ENCODE results near the gene BMPR1A. TPM values are rescaled to one million over a fixed set of nuclear protein-coding genes. Genes with fewer than 3 reads are reported as not detected.
"Not testable (repeated sequence)": the region's sequence is repeated elsewhere in the genome, so short reads cannot be mapped to it uniquely, and the experiment has no call there.

The BMPR1A gene
- total and polyA plus RNA-seq, 2 experiments from 2014 or later: 14.2 to 82.5 TPM

DNA sequence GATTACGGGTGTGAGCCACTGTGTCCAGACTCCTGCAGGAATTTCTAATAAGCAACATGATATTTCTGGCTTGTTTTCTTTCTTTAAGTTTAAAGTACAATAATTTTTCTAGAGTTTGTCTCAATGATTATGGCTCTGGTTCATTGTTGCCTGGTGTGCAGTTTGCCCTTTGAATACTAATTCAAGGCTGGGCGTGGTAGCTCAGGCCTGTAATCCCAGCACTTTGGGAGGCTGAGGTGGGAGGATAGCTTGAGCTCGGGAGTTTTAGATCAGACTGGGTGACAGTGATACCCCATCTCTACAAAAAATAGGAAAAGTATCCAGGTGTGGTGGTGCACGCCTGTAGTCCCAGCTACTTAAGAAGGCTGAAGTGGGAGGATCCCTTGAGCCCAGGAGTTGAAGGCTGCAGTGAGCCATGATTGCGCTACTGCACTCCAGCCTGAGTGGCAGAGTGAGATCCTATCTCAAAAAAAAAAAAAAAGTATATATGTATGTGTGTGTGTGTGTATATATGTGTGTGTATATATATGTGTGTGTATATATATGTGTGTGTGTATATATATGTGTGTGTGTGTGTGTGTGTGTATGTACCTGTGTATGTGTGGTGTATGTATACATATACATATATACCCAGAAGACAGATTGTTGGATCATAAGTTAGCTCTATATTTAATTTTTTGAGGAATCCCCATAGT is 220.1 kb downstream of the BMPR1A start:
- Mint-ChIP-seq H3K27me3 (ENCODE audit: insufficient read depth, low read depth, poor library complexity) (peaks cover 26% of the 10 kb centered on the region), H3K9me3 (peaks cover 3% of the 10 kb centered on the region; the same call in 1 of the 3 replicates), H3K4me3 (no peak overlapping the region), H3K36me3 (ENCODE audit: low read depth) (peaks cover 4% of the 10 kb centered on the region; the same call in 2 of the 3 replicates), H3K27ac (no peak overlapping the region), H3K4me1 (peaks cover 22% of the 10 kb centered on the region)
- Histone ChIP-seq H3K27ac (ENCODE audit: low read depth) (no peak overlapping the region), H3K36me3 (ENCODE audit: insufficient read depth) (no peaks in the 10 kb centered on the region), H3K27me3 (ENCODE audit: insufficient read depth) (peaks cover 27% of the 10 kb centered on the region), H3K4me3 (no peak overlapping the region), H3K4me2 (no peak overlapping the region), H4K20me1 (replicated peaks; ENCODE audit: insufficient read depth) (no peaks in the 10 kb centered on the region), H2AFZ (no peak overlapping the region), H3K9me2 (ENCODE audit: insufficient read depth) (no peaks in the 10 kb centered on the region), H3K79me2 (replicated peaks; ENCODE audit: insufficient read depth) (no peaks in the 10 kb centered on the region), H3K4me1 (ENCODE audit: insufficient read depth) (peaks cover 9% of the 10 kb centered on the region; the same call in 1 of the 2 replicates), H3F3A (replicated peaks; ENCODE audit: low read depth) (no peaks in the 10 kb centered on the region; the same call in 1 of the 2 replicates)
- no peak for TF ChIP-seq STAT1 (IDR thresholded peaks at IDR 0.05; ENCODE audit: unreplicated experiment)
- no peak for TF ChIP-seq ZNF331 (CRISPR knock-in tag; IDR thresholded peaks at IDR 0.05; ENCODE audit: low read depth)
- no peak for TF ChIP-seq EZH2 (IDR thresholded peaks at IDR 0.05; ENCODE audit: low read depth, unreplicated experiment)
- TF ChIP-seq NANOG (IDR thresholded peaks at IDR 0.05; ENCODE audit: borderline replicate concordance): no peak
- DNase-seq (ENCODE audit: low spot score) (no peak), ATAC-seq (no peak)

DNA sequence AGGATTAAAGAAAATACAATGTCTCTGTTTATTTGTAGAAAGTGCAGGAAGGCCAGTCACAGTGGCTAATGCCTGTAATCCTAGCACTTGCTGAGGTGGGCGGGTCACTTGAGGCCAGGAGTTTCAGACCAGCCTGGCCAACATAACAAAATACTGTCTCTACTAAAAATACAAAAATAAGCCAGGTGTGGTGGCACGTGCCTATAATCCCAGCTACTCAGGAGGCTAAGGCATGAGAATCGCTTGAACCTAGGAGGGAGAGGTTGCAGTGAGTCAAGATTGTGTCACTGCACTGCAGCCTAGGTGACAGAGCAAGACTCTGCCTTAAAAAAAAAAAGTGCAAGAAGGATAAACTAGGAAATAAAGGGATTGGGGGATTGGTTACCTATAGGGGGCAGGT is 222.0 kb downstream of the BMPR1A start:
- not testable (repeated sequence) for H3K4me3 ChIP-seq; H3K27ac Mint-ChIP-seq; H3K4me2 ChIP-seq; H3K36me3 Mint-ChIP-seq (ENCODE audit: low read depth); H3K27me3 Mint-ChIP-seq (ENCODE audit: insufficient read depth, low read depth, poor library complexity); H4K20me1 ChIP-seq (replicated peaks; ENCODE audit: insufficient read depth); H3K4me3 Mint-ChIP-seq; H3K79me2 ChIP-seq (replicated peaks; ENCODE audit: insufficient read depth); DNase-seq (ENCODE audit: low spot score); H2AFZ ChIP-seq; H3K9me2 ChIP-seq (ENCODE audit: insufficient read depth); H3F3A ChIP-seq (replicated peaks; ENCODE audit: low read depth); H3K36me3 ChIP-seq (ENCODE audit: insufficient read depth); ATAC-seq; H3K27ac ChIP-seq (ENCODE audit: low read depth); H3K9me3 Mint-ChIP-seq; H3K27me3 ChIP-seq (ENCODE audit: insufficient read depth)
- H3K4me1 Mint-ChIP-seq: peaks cover 15% of the 10 kb centered on the region
- 0 out of 2 replicates have a peak, but pooled peaks cover 11% of the 10 kb centered on the region for H3K4me1 ChIP-seq (ENCODE audit: insufficient read depth)
- TF ChIP-seq, protein P1, sequence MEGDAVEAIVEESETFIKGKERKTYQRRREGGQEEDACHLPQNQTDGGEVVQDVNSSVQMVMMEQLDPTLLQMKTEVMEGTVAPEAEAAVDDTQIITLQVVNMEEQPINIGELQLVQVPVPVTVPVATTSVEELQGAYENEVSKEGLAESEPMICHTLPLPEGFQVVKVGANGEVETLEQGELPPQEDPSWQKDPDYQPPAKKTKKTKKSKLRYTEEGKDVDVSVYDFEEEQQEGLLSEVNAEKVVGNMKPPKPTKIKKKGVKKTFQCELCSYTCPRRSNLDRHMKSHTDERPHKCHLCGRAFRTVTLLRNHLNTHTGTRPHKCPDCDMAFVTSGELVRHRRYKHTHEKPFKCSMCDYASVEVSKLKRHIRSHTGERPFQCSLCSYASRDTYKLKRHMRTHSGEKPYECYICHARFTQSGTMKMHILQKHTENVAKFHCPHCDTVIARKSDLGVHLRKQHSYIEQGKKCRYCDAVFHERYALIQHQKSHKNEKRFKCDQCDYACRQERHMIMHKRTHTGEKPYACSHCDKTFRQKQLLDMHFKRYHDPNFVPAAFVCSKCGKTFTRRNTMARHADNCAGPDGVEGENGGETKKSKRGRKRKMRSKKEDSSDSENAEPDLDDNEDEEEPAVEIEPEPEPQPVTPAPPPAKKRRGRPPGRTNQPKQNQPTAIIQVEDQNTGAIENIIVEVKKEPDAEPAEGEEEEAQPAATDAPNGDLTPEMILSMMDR (conservative IDR thresholded peaks at IDR 0.05; ENCODE audit: low read depth in 2 of 2): peak; percentile 14 to 17; a peak in 1 of 4 replicates

DNA sequence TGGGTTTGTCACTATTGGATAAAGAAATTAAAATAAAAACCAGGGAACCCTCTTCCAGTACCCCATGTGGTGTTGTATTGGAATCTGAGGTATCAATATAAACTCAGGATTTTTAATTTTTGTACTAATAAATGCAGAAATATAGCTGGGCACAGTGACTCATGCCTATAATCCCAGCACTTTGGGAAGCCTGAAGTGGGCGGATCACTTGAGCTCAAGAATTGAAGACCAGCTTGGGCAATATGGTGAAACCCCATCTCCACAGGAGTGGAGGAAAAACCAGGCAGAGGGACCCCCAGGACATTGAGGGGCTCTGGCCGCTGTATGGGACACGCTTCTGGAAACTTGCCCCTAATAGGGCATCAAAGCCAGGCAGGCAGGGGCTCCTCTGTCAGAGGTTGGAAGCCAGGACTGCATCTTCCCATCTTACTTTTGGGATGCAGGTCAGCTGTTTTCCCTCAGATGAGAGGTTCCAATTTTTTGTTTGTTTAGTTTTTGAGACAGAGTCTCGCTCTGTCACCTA is 222.9 kb downstream of the BMPR1A start:
- Mint-ChIP-seq H3K9me3 (no peaks in the 10 kb centered on the region), H3K27me3 (ENCODE audit: insufficient read depth, low read depth, poor library complexity) (peaks cover 5% of the 10 kb centered on the region), H3K4me1 (peaks cover 14% of the 10 kb centered on the region), H3K4me3 (no peak overlapping the region), H3K27ac (no peak overlapping the region), H3K36me3 (ENCODE audit: low read depth) (no peaks in the 10 kb centered on the region)
- TF ChIP-seq POLR2AphosphoS5 (IDR thresholded peaks at IDR 0.05; ENCODE audit: low read depth) (no peak), ZNF331 (CRISPR knock-in tag; IDR thresholded peaks at IDR 0.05; ENCODE audit: low read depth) (no peak), STAT1 (IDR thresholded peaks at IDR 0.05; ENCODE audit: unreplicated experiment) (no peak), ZNF114 (CRISPR knock-in tag; IDR thresholded peaks at IDR 0.05) (no peak), NANOG (IDR thresholded peaks at IDR 0.05; ENCODE audit: borderline replicate concordance) (no peak), CREB1 (CRISPR knock-in tag; IDR thresholded peaks at IDR 0.05; ENCODE audit: low read depth) (no peak)
- TF ChIP-seq, protein P1 (conservative IDR thresholded peaks at IDR 0.05; ENCODE audit: low read depth in 2 of 2): no peak
- TF ChIP-seq, protein P2, sequence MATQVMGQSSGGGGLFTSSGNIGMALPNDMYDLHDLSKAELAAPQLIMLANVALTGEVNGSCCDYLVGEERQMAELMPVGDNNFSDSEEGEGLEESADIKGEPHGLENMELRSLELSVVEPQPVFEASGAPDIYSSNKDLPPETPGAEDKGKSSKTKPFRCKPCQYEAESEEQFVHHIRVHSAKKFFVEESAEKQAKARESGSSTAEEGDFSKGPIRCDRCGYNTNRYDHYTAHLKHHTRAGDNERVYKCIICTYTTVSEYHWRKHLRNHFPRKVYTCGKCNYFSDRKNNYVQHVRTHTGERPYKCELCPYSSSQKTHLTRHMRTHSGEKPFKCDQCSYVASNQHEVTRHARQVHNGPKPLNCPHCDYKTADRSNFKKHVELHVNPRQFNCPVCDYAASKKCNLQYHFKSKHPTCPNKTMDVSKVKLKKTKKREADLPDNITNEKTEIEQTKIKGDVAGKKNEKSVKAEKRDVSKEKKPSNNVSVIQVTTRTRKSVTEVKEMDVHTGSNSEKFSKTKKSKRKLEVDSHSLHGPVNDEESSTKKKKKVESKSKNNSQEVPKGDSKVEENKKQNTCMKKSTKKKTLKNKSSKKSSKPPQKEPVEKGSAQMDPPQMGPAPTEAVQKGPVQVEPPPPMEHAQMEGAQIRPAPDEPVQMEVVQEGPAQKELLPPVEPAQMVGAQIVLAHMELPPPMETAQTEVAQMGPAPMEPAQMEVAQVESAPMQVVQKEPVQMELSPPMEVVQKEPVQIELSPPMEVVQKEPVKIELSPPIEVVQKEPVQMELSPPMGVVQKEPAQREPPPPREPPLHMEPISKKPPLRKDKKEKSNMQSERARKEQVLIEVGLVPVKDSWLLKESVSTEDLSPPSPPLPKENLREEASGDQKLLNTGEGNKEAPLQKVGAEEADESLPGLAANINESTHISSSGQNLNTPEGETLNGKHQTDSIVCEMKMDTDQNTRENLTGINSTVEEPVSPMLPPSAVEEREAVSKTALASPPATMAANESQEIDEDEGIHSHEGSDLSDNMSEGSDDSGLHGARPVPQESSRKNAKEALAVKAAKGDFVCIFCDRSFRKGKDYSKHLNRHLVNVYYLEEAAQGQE (IDR thresholded peaks at IDR 0.05; ENCODE audit: unreplicated experiment): no peak
- no peaks in the 10 kb centered on the region for H4K20me1 ChIP-seq (replicated peaks; ENCODE audit: insufficient read depth)
- no peaks in the 10 kb centered on the region for H3K36me3 ChIP-seq (ENCODE audit: insufficient read depth)
- H3K27ac ChIP-seq (ENCODE audit: low read depth): no peak overlapping the region
- no peak overlapping the region for H3K4me2 ChIP-seq
- DNase-seq (ENCODE audit: low spot score): no peak
- ATAC-seq: no peak
- H3K4me3 ChIP-seq: no peak overlapping the region
- H3K79me2 ChIP-seq (replicated peaks; ENCODE audit: insufficient read depth): no peaks in the 10 kb centered on the region
- H3K27me3 ChIP-seq (ENCODE audit: insufficient read depth): 0 out of 2 replicates have a peak, but pooled peaks cover 1% of the 10 kb centered on the region
- H3F3A ChIP-seq (replicated peaks; ENCODE audit: low read depth): no peaks in the 10 kb centered on the region
- H3K9me2 ChIP-seq (ENCODE audit: insufficient read depth): no peaks in the 10 kb centered on the region
- 0 out of 2 replicates have a peak, but pooled peaks cover 11% of the 10 kb centered on the region for H3K4me1 ChIP-seq (ENCODE audit: insufficient read depth)
- H2AFZ ChIP-seq: no peak overlapping the region
